AG08396 (cell line): ENCODE measurements around the gene MBLAC1.

Experiments used
- DNase-seq: peaks from one replicate; pipeline ENCODE4 v3.0.0; 2012; ENCODE audit warnings: low spot score, mixed read lengths

The MBLAC1 gene

GRCh38 chr7:100153708-100154535 lies 27.2 kb downstream of the MBLAC1 start:
- DNase-seq, result no peak

GRCh38 chr7:100154651-100155491 lies 28.1 kb downstream of the MBLAC1 start:
- no peak for DNase-seq

- no peak for DNase-seq
These were observed 29.0 kb downstream of the MBLAC1 start for GRCh38 chr7:100155553-100156317.

GRCh38 chr7:100156331-100157068 lies 29.7 kb downstream of the MBLAC1 start:
- DNase-seq, result no peak

- DNase-seq, result no peak
These were observed 30.2 kb downstream of the MBLAC1 start for GRCh38 chr7:100157069-100157333.

GRCh38 chr7:100157334-100158228 lies 30.8 kb downstream of the MBLAC1 start:
- peak; percentile 84 for DNase-seq

- peak; percentile 97 for DNase-seq
These were observed 31.7 kb downstream of the MBLAC1 start, which contains the start of gene TRAPPC14 for GRCh38 chr7:100158229-100159098. Gene TRAPPC14, minus strand, starts transcription at chr7:100158723. Its CDS starts 224 bp downstream, at chr7:100158499.

GRCh38 chr7:100159099-100159623 lies 32.4 kb downstream of the MBLAC1 start:
- no peak for DNase-seq

- DNase-seq, result no peak
These were observed 33.3 kb downstream of the MBLAC1 start for GRCh38 chr7:100160067-100160466.

GRCh38 chr7:100163006-100163531 lies 36.3 kb downstream of the MBLAC1 start:
- DNase-seq, result no peak

GRCh38 chr7:100163871-100164270 lies 37.1 kb downstream of the MBLAC1 start:
- no peak for DNase-seq

- no peak for DNase-seq
These were observed 39.7 kb downstream of the MBLAC1 start for GRCh38 chr7:100166317-100166940.

GRCh38 chr7:100166970-100167911 lies 40.5 kb downstream of the MBLAC1 start:
- no peak for DNase-seq

- no peak for DNase-seq
These were observed 41.2 kb downstream of the MBLAC1 start for GRCh38 chr7:100167912-100168323.

- DNase-seq, result no peak
These were observed 42.5 kb downstream of the MBLAC1 start for GRCh38 chr7:100169147-100169850.

GRCh38 chr7:100170101-100170897 lies 43.5 kb downstream of the MBLAC1 start:
- DNase-seq, result no peak
